22Rv1 (cell line): ENCODE measurements around the gene DNAJC19.

Source experiments
- ZFX ChIP-seq: fragments of 450-650 bp; IDR thresholded peaks from 2 replicates; pipeline ENCODE4 v1.6.1; 2017; ENCODE audit warnings: antibody characterized with exemption, borderline replicate concordance
- TF ChIP-seq, protein P1 (sequence below): fragments of 450-650 bp; IDR thresholded peaks from 2 replicates; pipeline ENCODE4 v1.5.1; 2017; ENCODE audit warnings: mild to moderate bottlenecking

DNA sequence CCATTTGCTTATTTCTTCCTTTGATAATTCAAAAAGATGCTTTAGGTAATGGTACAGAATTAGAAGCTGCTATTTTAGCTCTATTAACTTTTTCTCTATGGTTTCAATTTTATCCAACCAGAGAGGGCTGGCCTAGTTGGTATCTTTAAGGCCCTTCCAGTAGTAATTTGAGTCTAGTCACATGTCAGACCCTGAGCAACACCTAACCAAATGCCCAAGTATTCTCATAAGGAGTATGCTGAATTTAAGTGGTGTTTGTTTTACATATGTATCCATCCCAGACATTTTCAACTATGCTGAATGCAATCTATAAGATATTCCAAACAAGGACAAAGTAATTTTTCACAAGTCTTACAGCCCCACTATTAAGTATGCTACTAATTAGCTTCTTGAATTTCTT is 9.6 kb downstream of the DNAJC19 start:
- TF ChIP-seq, protein P1, sequence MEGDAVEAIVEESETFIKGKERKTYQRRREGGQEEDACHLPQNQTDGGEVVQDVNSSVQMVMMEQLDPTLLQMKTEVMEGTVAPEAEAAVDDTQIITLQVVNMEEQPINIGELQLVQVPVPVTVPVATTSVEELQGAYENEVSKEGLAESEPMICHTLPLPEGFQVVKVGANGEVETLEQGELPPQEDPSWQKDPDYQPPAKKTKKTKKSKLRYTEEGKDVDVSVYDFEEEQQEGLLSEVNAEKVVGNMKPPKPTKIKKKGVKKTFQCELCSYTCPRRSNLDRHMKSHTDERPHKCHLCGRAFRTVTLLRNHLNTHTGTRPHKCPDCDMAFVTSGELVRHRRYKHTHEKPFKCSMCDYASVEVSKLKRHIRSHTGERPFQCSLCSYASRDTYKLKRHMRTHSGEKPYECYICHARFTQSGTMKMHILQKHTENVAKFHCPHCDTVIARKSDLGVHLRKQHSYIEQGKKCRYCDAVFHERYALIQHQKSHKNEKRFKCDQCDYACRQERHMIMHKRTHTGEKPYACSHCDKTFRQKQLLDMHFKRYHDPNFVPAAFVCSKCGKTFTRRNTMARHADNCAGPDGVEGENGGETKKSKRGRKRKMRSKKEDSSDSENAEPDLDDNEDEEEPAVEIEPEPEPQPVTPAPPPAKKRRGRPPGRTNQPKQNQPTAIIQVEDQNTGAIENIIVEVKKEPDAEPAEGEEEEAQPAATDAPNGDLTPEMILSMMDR = no peak
- TF ChIP-seq ZFX = no peak
